Left colon (tissue), 2 donors: Measurements from ENCODE around the gene TTLL4. TPM values are rescaled to one million over a fixed set of nuclear protein-coding genes. Genes with fewer than 3 reads are reported as not detected.
"Not testable (repeated sequence)": the region's sequence is repeated elsewhere in the genome, so short reads cannot be mapped to it uniquely, and the experiment has no call there.

Source experiments
- ATAC-seq: fragments of 200-7000 bp; cut with Tn5 transposase; one replicate; pipeline ENCODE4 v1.9.1; 2020; ENCODE audit warnings: mild to moderate bottlenecking, moderate library complexity
- DNase-seq, 2 donors: peaks; one replicate each; pipeline ENCODE4 v3.0.0-alpha.2; 2020
- intact Hi-C, 2 donors: fragments of 100-400 bp; cut with DNase I in 1 of 2; cut with micrococcal nuclease in 1 of 2; formaldehyde crosslinking; loops; one replicate each; pipeline versions ENCODE4 v1.11.2 to v1.14.0; 2022; cut with DNase I, micrococcal nuclease
- long read RNA-seq: library from polyadenylated mRNA; unstranded; transcript quantifications from one replicate; pipeline ENCODE4 v2.0.0, GENCODE V29; 2021
- total RNA-seq, 2 donors: library from RNA; stranded (reverse); fragmentation: NEBNext Ultra II Directional; extraction: Animal tissue kit (Norgen Biotek cat#: 25700); gene quantifications; one replicate each; pipeline ENCODE4 v1.2.1, GENCODE V29; 2021
- donor health status: DM: no; HTN: no; CAD: no.
- donor health status: DM: yes; HTN: yes; CAD: no.

TTLL4 gene
- 10 to 100 TPM; 17.6 to 25.4 TPM for total RNA-seq
- long read RNA-seq, full-length matches to known transcripts: 1 of 3 reads
- long read RNA-seq, partial matches to known transcripts: 2 of 3 reads
- long read RNA-seq, other reads (novel, unspliced or antisense): 0 of 3 reads

DNA sequence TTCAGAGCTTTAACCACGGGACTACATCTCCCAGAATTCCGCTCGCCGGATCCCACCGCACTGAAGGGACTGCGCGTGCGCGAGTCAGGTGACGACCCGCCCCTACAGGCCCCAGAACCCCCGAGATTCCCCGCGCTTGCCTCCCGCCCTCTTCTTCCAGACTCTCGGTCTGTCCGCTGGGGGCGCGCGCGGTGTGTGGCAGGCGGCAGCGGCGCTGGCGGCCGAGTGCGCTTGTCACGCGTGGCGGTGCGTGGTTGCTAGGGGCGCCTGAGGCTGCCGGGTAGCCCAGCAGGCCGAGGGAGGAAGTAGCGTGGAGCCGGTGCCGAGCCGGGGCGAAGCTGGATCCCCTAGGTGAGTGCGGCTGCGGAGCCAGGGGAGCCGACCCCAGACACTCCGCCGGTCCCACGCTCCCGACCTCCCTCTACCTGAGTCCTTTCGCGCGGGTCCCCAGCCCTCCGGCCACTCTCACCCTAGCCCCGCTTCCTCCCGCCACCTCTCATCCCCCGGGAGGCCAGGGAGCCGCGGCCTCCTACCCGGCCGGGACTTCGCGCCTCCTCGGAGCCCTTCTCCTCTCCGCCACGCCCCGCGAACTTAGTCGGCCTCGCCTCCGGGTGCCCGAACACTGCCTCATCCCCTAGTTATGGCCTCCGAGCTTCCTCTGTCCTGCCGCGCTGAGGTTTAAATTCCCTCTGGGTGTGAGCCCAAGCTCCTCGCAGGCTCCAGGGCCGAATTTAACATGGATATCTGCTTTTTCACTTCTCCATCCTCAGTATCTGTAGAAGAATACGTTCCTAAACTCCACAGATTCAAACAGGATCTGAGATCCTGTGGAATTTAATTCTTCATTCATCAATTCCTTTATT lies at the start of gene TTLL4:
TSS of gene TTLL4 (plus strand) at position 149 of the 863 bp plus-strand sequence. CDS start 26,842 bp downstream, outside the sequence.
- DNase-seq (peak; percentile 97 to 98), ATAC-seq (peak; percentile 98)
- intact Hi-C loops: no loop called here

- no peak for DNase-seq
- ATAC-seq: no peak
- intact Hi-C loops: no loop called here
Measured at GRCh38 chr2:218662377-218662776, 48.3 kb upstream of the TTLL4 start.

GRCh38 chr2:218662827-218663226 lies 47.8 kb upstream of the TTLL4 start:
- ATAC-seq (no peak), DNase-seq (no peak)
- intact Hi-C loops: no loop called here

DNA sequence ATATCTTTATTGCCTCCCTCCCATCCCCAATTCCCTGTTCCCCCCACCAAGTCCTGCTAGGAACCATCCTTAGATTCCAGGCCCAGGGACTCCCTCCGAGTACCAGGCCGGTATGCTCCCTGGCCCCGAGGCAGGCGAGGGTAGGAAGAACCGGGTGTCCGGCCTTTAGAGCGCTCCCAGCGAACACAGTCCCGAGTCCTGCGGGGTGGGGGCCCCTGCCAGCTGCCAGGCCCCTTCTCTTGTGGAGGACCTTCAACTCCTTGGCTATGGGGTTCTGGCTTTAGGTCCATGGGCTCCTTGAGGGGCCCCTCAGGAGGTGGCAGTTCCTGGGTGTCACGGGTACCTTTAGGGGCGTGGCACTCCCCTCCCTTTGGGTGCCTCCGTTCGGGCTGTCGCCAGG lies 46.7 kb upstream of the TTLL4 start:
- DNase-seq (no peak), ATAC-seq (no peak)
- intact Hi-C loops: no loop called here

DNA sequence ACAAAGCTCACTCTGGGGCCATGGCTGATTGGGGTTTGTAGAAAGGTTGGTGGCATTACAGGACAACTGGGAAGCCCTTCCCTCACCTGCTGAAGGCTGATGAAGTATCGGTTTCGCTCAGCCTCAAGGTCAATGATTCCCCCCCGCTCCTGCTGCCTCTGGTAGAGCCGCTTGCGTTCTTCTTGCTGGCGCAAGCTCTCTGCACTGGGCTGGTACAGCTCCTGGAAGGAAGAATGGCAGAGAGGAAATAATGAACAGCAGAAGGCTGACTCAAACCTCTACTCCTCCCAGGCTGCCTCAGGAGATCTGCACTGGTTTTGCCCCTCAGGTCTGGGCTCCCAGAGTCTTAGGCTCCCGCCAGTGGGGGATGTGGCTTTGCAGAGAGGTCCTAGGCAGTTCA lies 46.0 kb upstream of the TTLL4 start:
- ATAC-seq (no peak), DNase-seq (no peak)
- intact Hi-C loops: no loop called here

DNA sequence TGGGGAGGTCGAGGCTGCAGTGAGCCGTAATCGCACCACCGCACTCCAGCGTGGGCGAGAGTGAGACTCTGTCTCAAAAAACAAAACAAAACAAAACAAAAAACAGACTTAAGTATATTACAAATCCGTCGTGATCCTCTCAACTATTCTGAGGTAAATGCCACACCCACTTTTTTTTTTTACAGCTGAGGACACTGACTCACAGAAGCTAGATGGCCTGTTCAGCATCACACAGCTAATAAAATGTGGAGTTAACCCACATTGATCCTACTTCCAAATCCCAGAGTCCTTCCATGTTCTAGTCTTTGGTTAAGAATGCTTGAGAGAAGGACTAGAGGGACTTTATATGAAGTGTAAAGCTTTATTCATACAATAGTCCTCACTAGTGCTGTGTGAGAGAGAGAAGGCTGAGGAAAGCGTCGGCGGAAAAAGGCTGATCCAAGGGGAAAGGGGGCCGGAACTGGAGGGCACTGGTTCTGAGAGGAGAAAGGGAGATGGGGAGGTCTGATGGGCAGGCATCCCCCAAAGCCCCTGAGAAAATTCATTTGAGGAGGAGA lies 39.5 kb upstream of the TTLL4 start:
- DNase-seq (no peak), ATAC-seq (peak; percentile 64)
- intact Hi-C loops: no loop called here

DNA sequence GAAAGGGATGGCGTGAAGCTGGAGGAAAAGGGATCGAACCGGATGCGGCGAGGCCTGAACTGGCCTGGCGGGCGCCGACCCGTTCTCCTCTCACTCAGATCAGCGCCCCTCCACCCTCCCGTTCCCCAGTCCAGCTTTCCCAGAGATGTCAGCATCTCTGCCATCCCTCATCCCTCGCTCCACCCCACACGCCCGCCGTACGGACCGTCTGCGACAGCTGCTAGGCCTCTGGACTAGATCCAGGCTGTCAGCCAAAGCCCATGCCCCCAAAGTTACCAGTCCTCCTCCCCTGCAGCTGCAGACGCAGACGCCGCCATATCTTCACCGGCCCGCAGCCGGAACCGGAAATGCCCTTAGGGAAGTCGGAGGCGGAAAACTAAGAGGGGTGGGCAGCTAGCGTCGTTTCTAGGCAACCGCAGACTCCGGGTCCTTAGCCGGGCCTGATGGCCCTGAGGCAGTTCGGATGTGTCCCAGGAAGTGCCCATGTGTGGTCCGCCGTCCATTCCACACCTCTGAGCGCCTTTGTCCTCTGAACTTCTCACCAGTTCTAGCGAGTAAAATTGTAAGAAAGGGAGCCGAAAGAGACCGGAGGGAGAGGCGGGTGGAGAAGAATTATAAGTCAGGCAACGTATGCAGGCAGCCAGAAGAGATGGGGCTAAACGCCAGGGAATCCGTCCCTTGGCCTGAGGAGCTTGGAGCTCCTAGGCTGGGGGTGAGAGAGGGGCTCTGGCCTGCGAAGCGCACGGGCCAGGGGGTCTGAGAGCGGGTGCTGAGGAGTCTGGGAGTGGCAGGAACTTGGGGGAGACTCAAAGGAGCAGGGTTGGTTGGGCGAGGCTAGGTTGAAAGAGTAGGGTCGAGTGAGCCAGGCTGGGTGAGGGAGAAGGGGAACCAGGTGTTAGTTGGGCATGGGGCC lies 38.7 kb upstream of the TTLL4 start, which contains the start of the genes RNF25 and STK36:
TSS of gene RNF25 (minus strand) at position 349 of the 913 bp plus-strand sequence. CDS start at position 317, 32 bp downstream.
TSS of gene STK36 (plus strand) at position 433 of the 913 bp plus-strand sequence. CDS start 744 bp downstream, outside the sequence.
- peak; percentile 98 for ATAC-seq
- intact Hi-C loops: no loop called here
- DNase-seq: peak; percentile 84

DNA sequence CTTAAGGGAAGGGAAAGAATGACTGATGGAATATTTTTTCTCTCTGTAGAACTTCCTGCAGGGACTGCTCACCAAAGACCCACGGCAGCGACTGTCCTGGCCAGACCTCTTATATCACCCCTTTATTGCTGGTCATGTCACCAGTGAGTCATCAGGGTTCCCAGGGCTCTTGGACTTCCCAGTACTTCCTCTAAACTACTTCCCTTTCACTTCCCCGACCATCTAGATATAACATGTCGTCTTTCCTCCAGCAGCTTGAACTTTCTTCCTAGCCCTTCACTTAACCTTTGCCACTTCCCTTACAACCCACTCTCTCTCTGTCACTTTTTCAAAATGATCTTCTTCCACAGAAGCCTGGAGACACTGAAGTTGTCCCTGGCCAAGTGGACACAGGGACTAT lies 31.5 kb upstream of the TTLL4 start:
- intact Hi-C loops: no loop called here
- no peak for ATAC-seq
- DNase-seq: peak in 1 of 2 donors; percentile 30

DNA sequence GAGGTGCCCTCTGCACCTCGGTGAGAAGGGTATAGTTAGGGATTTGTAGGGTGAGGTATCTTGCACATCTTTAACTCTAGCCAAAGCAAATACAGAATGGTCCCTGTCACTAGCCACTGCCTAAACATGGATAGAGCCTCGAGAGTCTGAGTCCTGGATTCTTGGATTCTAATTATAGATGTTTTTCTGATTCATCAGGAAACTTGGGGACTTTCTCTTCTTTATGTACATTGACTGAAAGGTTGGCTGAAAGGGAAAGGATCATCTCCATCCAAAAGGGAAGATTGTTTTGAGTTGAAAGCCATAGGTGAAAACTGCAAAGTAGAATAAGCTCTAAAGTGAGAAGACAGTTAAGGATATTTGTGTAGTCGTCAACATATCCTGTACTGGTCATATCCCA lies 30.6 kb upstream of the TTLL4 start:
- intact Hi-C loops: no loop called here

DNA sequence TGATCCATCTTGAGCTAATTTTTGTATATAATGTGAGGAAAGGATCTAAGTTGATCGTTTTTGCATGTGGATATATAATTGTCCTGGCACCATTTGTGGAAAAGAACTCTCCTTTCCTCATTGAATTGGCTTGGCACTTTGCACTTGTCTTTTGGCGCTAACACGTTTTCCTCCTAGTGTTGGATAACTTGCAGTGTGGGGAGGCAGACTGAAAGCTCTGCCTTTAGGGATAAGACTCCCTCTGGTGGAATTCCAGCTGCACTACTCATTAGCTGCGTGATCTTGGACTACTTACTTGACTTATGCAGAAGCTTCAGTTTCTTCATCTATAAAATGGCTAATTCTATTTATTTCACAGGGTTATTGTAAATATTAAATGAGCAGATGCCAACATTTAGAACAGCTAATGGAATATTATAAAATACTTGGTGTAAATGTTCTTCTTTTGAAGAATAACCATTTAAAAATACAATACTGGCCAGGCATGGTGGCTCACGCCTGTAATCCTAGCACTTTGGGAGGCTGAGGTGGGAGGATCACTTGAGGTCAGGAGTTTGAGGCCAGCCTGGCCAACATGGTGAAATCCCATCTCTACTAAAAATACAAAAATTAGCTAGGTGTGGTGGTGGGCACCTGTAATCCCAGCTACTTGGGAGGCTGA lies 23.1 kb upstream of the TTLL4 start:
- DNase-seq (peak; percentile 37 to 43), ATAC-seq (peak; percentile 98)
- intact Hi-C loops: not testable (repeated sequence)

More for the DNA sequence above, 30.6 kb upstream of the TTLL4 start:
- no peak for DNase-seq
- no peak for ATAC-seq

DNA sequence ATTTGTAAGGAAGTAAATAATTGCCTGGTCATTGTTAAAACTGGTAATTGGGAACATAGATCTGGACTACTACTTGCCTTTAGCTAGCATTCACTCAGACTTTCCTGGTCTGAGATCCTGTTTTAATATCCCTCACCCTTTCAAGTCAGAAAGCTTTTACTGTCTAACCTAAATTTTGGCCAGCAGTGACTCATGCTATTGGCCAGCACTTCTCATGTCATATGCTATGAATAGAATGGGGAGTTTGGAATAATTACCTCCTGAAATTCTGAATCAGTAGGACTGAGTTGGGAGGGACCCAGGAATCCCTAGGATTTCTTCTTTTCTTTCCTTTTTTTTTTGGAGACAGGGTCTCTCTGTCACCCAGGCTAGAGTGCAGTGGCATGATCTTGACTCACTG lies 19.4 kb upstream of the TTLL4 start:
- ATAC-seq: no peak

DNA sequence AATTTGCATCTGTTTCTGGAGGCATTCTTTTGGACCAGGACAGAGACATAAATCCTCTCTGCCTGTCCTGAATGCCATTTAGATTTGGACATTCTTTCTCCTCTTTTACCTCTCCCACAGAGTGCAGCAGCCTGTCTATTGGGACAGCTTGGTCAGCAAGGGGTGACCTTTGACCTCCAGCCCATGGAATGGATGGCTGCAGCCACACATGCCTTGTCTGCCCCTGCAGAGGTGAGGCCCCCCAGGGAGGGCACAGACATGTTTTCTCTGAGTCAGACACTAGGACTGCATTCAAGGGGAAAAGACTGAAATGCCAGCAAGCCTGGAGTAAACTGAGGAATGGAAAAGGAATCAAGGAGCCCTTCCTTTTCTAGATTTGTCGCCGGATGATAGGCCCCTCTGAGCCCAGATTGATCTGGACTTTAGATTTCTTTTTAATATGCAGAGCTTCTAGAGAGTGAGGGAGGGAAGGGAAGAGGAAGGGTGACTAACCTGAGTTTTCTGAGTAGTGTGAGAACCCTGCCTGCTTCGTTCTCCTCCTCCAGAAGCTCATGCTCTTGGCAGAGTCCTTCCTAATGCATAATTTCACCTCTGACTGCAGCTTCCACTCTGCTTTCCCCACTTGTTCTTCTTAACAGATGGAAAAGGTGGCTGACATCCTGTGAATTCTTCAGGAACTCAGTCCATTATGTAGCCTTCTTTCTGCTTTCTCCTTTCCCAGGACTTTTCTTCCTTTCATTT lies 16.1 kb upstream of the TTLL4 start:
- intact Hi-C loops: no loop called here
- no peak for DNase-seq
- ATAC-seq: no peak

More for the DNA sequence above, 19.4 kb upstream of the TTLL4 start:
- DNase-seq: no peak
- intact Hi-C loops: no loop called here

DNA sequence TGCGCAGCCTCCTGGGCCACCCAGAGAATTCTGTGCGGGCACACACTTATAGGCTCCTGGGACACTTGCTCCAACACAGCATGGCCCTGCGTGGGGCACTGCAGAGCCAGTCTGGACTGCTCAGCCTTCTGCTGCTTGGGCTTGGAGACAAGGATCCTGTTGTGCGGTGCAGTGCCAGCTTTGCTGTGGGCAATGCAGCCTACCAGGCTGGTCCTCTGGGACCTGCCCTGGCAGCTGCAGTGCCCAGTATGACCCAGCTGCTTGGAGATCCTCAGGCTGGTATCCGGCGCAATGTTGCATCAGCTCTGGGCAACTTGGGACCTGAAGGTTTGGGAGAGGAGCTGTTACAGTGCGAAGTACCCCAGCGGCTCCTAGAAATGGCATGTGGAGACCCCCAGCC lies 11.8 kb upstream of the TTLL4 start:
- ATAC-seq (no peak), DNase-seq (no peak)
- intact Hi-C loops: no loop called here

- DNase-seq (no peak), ATAC-seq (no peak)
- intact Hi-C loops: no loop called here
Measured at GRCh38 chr2:218701806-218702205, 8.8 kb upstream of the TTLL4 start.

DNA sequence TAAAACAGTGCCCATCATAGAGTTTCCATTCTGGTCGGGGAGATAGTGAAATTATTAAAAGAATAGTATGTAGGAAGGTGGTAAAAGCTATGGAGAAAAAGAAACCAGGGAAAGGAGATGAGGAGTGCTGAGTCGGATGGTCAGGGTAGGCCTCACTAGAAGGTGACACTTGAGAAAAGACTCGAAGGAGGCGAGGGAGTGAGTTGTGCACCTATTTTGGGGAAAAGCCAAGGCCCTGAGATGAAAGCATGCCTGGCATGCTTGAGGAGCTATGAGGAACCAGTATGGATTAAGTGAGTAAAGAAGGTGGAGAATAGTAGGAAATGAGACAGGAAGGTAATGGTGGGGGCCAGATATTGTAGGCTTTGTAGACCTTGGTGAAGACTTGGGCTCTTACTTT lies 7.3 kb upstream of the TTLL4 start:
- ATAC-seq (no peak), DNase-seq (no peak)
- intact Hi-C loops: no loop called here

DNA sequence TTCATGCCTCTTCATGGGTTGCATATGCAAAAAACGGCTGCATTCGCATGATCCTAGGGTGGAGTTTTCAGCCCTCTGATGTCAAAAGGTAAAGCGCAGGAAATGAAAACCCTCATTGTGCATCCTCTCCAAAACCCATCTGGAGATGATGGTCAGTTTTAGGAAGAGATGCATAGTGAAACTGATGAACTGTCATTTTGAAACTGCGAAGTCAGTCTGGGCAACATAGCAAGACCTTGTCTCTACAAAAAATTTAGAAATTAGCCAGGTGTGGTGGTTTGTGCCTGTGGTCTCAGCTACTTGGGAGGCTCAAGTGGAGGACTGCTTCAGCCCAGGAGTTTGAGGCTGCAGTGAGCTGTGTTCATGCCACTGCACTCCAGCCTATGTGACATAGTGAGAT lies 2.5 kb upstream of the TTLL4 start:
- ATAC-seq: no peak

DNA sequence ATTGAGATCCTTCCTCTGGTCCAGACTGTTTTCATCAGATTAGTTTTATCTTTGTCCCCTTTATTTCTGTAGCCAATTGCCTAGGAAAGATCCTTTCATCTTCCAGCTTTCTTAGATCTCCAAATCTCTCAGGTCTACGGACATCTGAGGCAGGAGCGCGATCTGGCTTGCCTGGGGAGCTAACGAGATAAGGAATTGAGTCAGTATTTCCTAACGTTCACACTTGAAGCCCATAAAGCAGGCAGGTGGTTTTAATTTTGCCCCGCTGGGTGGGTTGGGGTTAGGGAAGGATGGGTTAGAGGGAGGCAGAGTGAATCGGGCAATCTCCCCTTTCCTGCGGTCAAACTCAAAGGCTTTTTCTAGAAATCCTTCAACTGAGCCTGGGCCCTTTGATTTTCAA lies 727 bp upstream of the TTLL4 start:
- ATAC-seq (no peak), DNase-seq (peak in 1 of 2 donors; percentile 8)
- intact Hi-C loops: no loop called here

More for the DNA sequence above, 2.5 kb upstream of the TTLL4 start:
- DNase-seq: no peak
- intact Hi-C loops: no loop called here

DNA sequence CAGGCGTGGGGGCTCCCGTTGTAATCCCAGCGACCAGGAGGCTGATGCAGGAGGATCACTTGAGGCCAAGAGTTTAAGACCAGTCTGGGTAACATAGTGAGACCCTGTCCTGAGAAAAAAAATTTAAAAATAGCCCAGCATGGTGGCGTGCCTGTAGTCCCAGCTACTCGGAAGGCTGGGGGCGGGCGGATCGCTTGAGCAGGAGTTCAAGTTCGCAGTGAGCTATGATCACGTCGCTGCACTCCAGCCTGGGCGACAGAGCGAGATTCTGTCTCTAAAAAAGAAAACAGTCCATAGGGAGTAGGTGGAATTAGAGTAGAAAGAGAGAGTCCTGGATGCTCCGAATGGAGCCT lies 325 bp upstream of the TTLL4 start:
- intact Hi-C loops: no loop called here
- ATAC-seq: no peak
- DNase-seq: peak in 1 of 2 donors; percentile 27
